HepG2 (cell line): Measurements from ENCODE around the gene GMPPA. TPM values are rescaled to one million over a fixed set of nuclear protein-coding genes. Genes with fewer than 3 reads are reported as not detected.

ENCODE experiments used
- ATAC-seq: fragments of 200-7000 bp; cut with Tn5 transposase; 3 replicates; pipeline ENCODE4 v1.9.1; 2020; ENCODE audit warnings: mild to moderate bottlenecking, moderate library complexity
- BruUV-seq: library from RNA; stranded (reverse); fragments of 400-500 nt; replicated peaks from 2 replicates; lab custom pipeline; 2021; lab: Mats Ljungman, UMichigan
- CTCF ChIA-PET: fragments of 300-600 bp; formaldehyde crosslinking; extraction: SDS; loops from one replicate; lab custom pipeline; 2021; ENCODE audit warnings: low total read pairs, inconsistent platforms, low intra/inter-chr PET ratio; lab: Yijun Ruan, JAX
- POLR2A ChIA-PET: fragments of 350-600 bp; sonication (Branson Sonifier 250); formaldehyde crosslinking; loops from one replicate; lab custom pipeline; 2020; ENCODE audit warnings: antibody characterized with exemption, inconsistent platforms; lab: Yijun Ruan, JAX
- DNase-seq: peaks from one replicate; pipeline ENCODE4 v3.0.0-alpha.2; 2015; ENCODE audit warnings: low spot score
- FAIRE-seq: peaks from 3 replicates; lab custom pipeline; 2011; peaks lifted over from hg19 to GRCh38; lab: Jason Lieb, UNC
- H2AFZ ChIP-seq: one replicate; pipeline ENCODE4 v1.6.1; 2011; ENCODE audit warnings: low read length, inconsistent platforms
- H3K27ac ChIP-seq: fragments of 300-600 bp; 3 replicates; pipeline ENCODE4 v1.8.0; 2011; ENCODE audit warnings: mixed run types, mild to moderate bottlenecking, mixed read lengths, low read length, inconsistent platforms; ENCODE audit not compliant: insufficient read depth; ENCODE audit errors: extremely low read length
- H3K27me3 ChIP-seq, 2 experiments: fragments of 200-600 bp in 1 of 2; 2 replicates in 1 of 2; 3 replicates in 1 of 2; pipeline versions ENCODE4 v1.6.0 to v1.8.0; 2011; ENCODE audit warnings: low read length in 2 of 2, mild to moderate bottlenecking in 2 of 2, moderate library complexity in 2 of 2, inconsistent platforms in 1 of 2; ENCODE audit not compliant: insufficient read depth in 2 of 2, control insufficient read depth in 1 of 2
- H3K36me3 ChIP-seq, 2 experiments: fragments of 200-600 bp in 1 of 2; replicated peaks in 1 of 2; 2 replicates in 1 of 2; 3 replicates in 1 of 2; pipeline versions ENCODE4 v1.5.1 to v1.8.0; 2011; ENCODE audit warnings: low read length in 2 of 2, inconsistent platforms in 1 of 2; ENCODE audit not compliant: insufficient read depth in 2 of 2, control insufficient read depth in 1 of 2
- H3K4me1 ChIP-seq: 2 replicates; pipeline ENCODE4 v1.5.1; 2012; ENCODE audit warnings: low read length, inconsistent platforms; ENCODE audit not compliant: insufficient read depth
- H3K4me2 ChIP-seq: 2 replicates; pipeline ENCODE4 v1.6.0; 2011; ENCODE audit warnings: low read depth, low read length, inconsistent platforms
- H3K4me3 ChIP-seq, 3 experiments: fragments of 200-600 bp in 1 of 3; sonication (generic), shearing (Covaris generic) in 1 of 3; replicated peaks in 1 of 3; 2 replicates each; pipeline ENCODE4 v1.5.1; 2011 to 2016; ENCODE audit warnings: low read length in 3 of 3, inconsistent platforms in 2 of 3, low read depth in 2 of 3, mild to moderate bottlenecking in 2 of 3, control low read depth in 1 of 3, mixed read lengths in 1 of 3; ENCODE audit not compliant: insufficient read depth in 1 of 3
- H3K79me2 ChIP-seq: one replicate; pipeline ENCODE4 v1.6.1; 2011; ENCODE audit warnings: low read length, inconsistent platforms; ENCODE audit not compliant: insufficient read depth
- H3K9ac ChIP-seq: 2 replicates; pipeline ENCODE4 v1.6.0; 2011; ENCODE audit warnings: mild to moderate bottlenecking, low read depth, low read length, inconsistent platforms; ENCODE audit not compliant: insufficient read depth
- H3K9me3 ChIP-seq: 2 replicates; pipeline ENCODE4 v1.5.1; 2012; ENCODE audit warnings: mild to moderate bottlenecking, low read length
- H4K20me1 ChIP-seq: 2 replicates; pipeline ENCODE4 v1.6.0; 2011; ENCODE audit warnings: inconsistent platforms, mild to moderate bottlenecking, low read length, moderate library complexity; ENCODE audit not compliant: insufficient read depth
- AKAP8 ChIP-seq: sonication (generic); formaldehyde crosslinking; IDR thresholded peaks from 2 replicates; pipeline ENCODE4 v1.5.1; 2020; ENCODE audit warnings: mild to moderate bottlenecking, missing genetic modification reagents
- DPF2 ChIP-seq: sonication (generic); formaldehyde crosslinking; IDR thresholded peaks from 2 replicates; pipeline ENCODE4 v1.4.0; 2020; ENCODE audit warnings: mild to moderate bottlenecking, low read depth, missing genetic modification reagents, borderline replicate concordance
- U2AF1 ChIP-seq: fragments of 200-400 bp; formaldehyde crosslinking; optimal IDR thresholded peaks from 2 replicates; pipeline ENCODE3; 2017; ENCODE audit warnings: mild to moderate bottlenecking, low read depth, low read length
- ZFAT ChIP-seq: sonication (generic); formaldehyde crosslinking; conservative IDR thresholded peaks from 2 replicates; pipeline ENCODE4 v1.8.1; 2023; ENCODE audit warnings: missing genetic modification reagents, inconsistent platforms
- ZMYM2 ChIP-seq: sonication (generic); formaldehyde crosslinking; IDR thresholded peaks from 2 replicates; pipeline ENCODE4 v1.8.0; 2022; ENCODE audit warnings: mild to moderate bottlenecking, missing genetic modification reagents
- ZNF251 ChIP-seq: sonication (generic); formaldehyde crosslinking; IDR thresholded peaks from 2 replicates; pipeline ENCODE4 v1.9.0; 2021; ENCODE audit warnings: mild to moderate bottlenecking, missing genetic modification reagents
- ZNF3 ChIP-seq: IDR thresholded peaks from 2 replicates; pipeline ENCODE4 v1.7.0; 2017; ENCODE audit warnings: inconsistent platforms
- ZNF335 ChIP-seq: sonication (generic); formaldehyde crosslinking; IDR thresholded peaks from 2 replicates; pipeline ENCODE4 v1.4.0; 2020; ENCODE audit warnings: missing genetic modification reagents
- ZNF430 ChIP-seq: sonication (generic); formaldehyde crosslinking; IDR thresholded peaks from 2 replicates; pipeline ENCODE4 v1.9.0; 2021; ENCODE audit warnings: mild to moderate bottlenecking, missing genetic modification reagents
- ZNF616 ChIP-seq: sonication (generic); formaldehyde crosslinking; IDR thresholded peaks from 2 replicates; pipeline ENCODE4 v1.5.0; 2020; ENCODE audit warnings: low read depth, mild to moderate bottlenecking, missing genetic modification reagents
- WGBS: methylation state at CpG from one replicate; pipeline ENCODE4 v1.1.6; 2017; ENCODE audit warnings: low lambda C conversion rate; 5-methylcytosine and 5-hydroxymethylcytosine counted together
- in situ Hi-C: cut with HindIII; loops from 2 replicates; pipeline ENCODE4 v1.10.0; 2017; ENCODE audit warnings: low pct_unique_long_range_greater_than_20kb; ENCODE audit not compliant: extremely low pct_ligation_motif_present
- intact Hi-C: fragments of 100-400 bp; cut with micrococcal nuclease; formaldehyde crosslinking; loops from one replicate; pipeline ENCODE4 v1.10.0; 2022; ENCODE audit not compliant: unreplicated experiment
- polyA plus RNA-seq, 8 experiments: library from polyadenylated mRNA; depleted of rRNA in 3 of 8; stranded (reverse) in 7 of 8; unstranded in 1 of 8; fragments of >200 nt; fragmentation: Illumina TruSeq in 4 of 8; extraction: Trizol in 4 of 8; gene quantifications; 2 replicates each; pipeline versions ENCODE4 v1.2.1 to v1.2.3, GENCODE V29; 2011 to 2016; ENCODE audit warnings: low read depth in 4 of 8, missing spikeins in 1 of 8, mixed read lengths in 1 of 8; ENCODE audit not compliant: insufficient read depth in 1 of 8
- total RNA-seq, 5 experiments: library from RNA; depleted of rRNA; stranded (reverse); fragments of >200 nt; fragmentation: Illumina TruSeq; extraction: Trizol; gene quantifications; 2 replicates each; pipeline ENCODE4 v1.2.3, GENCODE V29; 2016; ENCODE audit warnings: low read depth in 1 of 5
- TF ChIP-seq, protein P1 (sequence below), 2 experiments: fragments of 450-650 bp in 1 of 2; sonication (generic) in 1 of 2; formaldehyde crosslinking in 1 of 2; IDR thresholded peaks; 2 replicates each; pipeline versions ENCODE4 v1.6.1 to v1.8.0; 2016 to 2022; ENCODE audit warnings: antibody characterized with exemption in 1 of 2, mild to moderate bottlenecking in 1 of 2, missing genetic modification reagents in 1 of 2
- TF ChIP-seq, protein P2 (sequence below): sonication (generic); formaldehyde crosslinking; conservative IDR thresholded peaks from 2 replicates; pipeline ENCODE4 v1.8.0; 2022; ENCODE audit warnings: mild to moderate bottlenecking, moderate library complexity, missing genetic modification reagents

Gene GMPPA
- total and polyA plus RNA-seq, 2 of the 13 experiments (the other 11 are each of a cell fraction or from before 2014, with no cell fraction given), result 81.1 to 106 TPM

DNA sequence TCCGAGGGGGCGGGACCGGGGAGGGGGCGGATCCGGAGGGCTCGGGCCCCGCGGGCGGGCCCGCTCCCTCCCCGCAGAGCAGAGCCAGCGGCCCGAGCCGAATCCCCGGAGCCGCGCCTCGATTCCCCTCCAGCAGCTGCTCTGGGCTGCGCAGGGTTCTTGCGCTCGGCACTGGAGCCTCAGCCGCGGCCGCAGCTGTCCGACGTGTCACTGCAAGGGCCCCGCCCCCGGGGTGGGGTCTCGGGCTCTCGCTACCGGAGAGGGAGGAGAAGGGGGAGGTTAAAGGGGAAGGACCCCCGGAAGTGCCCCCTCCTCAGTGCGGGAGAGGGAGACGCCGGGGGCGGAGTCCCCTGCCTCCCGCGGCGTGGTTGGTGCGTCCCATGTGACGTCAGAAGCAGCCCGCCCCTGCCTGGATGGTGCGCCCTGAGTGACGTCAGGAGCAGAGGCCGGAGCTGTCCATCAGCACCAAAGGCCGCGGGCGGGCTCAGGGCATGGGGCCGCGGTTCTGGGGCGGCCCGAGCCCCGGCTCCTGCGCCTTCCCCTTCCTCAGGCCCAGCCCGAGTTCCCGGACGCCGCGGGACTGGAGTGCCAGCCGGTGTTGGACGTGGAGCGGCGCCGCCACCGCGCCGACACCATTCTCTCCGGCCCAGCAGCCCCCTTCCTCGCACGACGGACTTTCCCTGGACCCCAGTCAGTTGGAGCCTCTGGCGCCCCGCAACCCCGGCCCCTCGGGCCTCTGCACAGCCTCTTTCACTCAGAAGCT, 45.1 kb downstream of the GMPPA start, which contains the start of the genes CHPF and TMEM198:
CHPF (minus strand) TSS at position 214 of the 763 bp plus-strand sequence. CDS start 271 bp downstream, outside the sequence.
TMEM198 (plus strand) TSS at position 433 of the 763 bp plus-strand sequence. CDS start 700 bp downstream, outside the sequence.
- Histone ChIP-seq H3K27me3 (no peaks in the 10 kb centered on the region; a peak in 1 of 5 replicates), H3K9ac (peak within 1 kb of the TSS; percentile 84), H3K79me2 (peaks cover 32% of the 10 kb centered on the region), H3K4me2 (peak within 1 kb of the TSS; percentile 97), H2AFZ (no peak within 1 kb of the TSS), H3K9me3 (no peaks in the 10 kb centered on the region), H3K36me3 (peaks cover 23 to 32% of the 10 kb centered on the region in 2 experiments), H4K20me1 (peaks cover 35% of the 10 kb centered on the region), H3K4me3 (peak within 1 kb of the TSS; percentile 87 to 90 (median 89)), H3K4me1 (peaks cover 51% of the 10 kb centered on the region), H3K27ac (peak within 1 kb of the TSS; percentile 82)
- DNase-seq (peak; percentile 99), ATAC-seq (peak; percentile 78), FAIRE-seq (peak; percentile 96)
- ChIA-PET POLR2A (interaction anchor here (0.8 to 3.9 kb wide), 16 partner anchors 9 to 157 kb away, joined by 3 to 44 read pairs (median 4); partner anchors contain the start of genes DNPEP, GMPPA, INHA and OBSL1), CTCF (interaction anchor here (0.9 to 5.3 kb wide), 2 partner anchors 98 to 146 kb away, joined by 3 to 127 read pairs; no protein-coding TSS in a partner anchor)
- intact Hi-C loops (loop anchor here (1.0 kb wide), 3 partner anchors 33 to 155 kb away; partner anchors contain the start of gene STK11IP), in situ Hi-C loops (loop anchor here (5.0 kb wide), 1 partner anchor 99 kb away; no protein-coding TSS in a partner anchor)
- WGBS, result 2% methylated on average over 9 of the region's 75 CpGs
- BruUV-seq, result no TSS peak
- no peak for TF ChIP-seq ZNF251 (CRISPR knock-in tag)
- TF ChIP-seq, protein P1, sequence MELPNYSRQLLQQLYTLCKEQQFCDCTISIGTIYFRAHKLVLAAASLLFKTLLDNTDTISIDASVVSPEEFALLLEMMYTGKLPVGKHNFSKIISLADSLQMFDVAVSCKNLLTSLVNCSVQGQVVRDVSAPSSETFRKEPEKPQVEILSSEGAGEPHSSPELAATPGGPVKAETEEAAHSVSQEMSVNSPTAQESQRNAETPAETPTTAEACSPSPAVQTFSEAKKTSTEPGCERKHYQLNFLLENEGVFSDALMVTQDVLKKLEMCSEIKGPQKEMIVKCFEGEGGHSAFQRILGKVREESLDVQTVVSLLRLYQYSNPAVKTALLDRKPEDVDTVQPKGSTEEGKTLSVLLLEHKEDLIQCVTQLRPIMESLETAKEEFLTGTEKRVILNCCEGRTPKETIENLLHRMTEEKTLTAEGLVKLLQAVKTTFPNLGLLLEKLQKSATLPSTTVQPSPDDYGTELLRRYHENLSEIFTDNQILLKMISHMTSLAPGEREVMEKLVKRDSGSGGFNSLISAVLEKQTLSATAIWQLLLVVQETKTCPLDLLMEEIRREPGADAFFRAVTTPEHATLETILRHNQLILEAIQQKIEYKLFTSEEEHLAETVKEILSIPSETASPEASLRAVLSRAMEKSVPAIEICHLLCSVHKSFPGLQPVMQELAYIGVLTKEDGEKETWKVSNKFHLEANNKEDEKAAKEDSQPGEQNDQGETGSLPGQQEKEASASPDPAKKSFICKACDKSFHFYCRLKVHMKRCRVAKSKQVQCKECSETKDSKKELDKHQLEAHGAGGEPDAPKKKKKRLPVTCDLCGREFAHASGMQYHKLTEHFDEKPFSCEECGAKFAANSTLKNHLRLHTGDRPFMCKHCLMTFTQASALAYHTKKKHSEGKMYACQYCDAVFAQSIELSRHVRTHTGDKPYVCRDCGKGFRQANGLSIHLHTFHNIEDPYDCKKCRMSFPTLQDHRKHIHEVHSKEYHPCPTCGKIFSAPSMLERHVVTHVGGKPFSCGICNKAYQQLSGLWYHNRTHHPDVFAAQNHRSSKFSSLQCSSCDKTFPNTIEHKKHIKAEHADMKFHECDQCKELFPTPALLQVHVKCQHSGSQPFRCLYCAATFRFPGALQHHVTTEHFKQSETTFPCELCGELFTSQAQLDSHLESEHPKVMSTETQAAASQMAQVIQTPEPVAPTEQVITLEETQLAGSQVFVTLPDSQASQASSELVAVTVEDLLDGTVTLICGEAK (IDR thresholded peaks at IDR 0.05), result peak; percentile 47; the same call in 1 of the 2 replicates
- TF ChIP-seq, protein P1 (CRISPR knock-in tag; IDR thresholded peaks at IDR 0.05), result no peak; the same call in 1 of the 2 replicates
- no peak for TF ChIP-seq ZNF3 (CRISPR knock-in tag)
- TF ChIP-seq, protein P2, sequence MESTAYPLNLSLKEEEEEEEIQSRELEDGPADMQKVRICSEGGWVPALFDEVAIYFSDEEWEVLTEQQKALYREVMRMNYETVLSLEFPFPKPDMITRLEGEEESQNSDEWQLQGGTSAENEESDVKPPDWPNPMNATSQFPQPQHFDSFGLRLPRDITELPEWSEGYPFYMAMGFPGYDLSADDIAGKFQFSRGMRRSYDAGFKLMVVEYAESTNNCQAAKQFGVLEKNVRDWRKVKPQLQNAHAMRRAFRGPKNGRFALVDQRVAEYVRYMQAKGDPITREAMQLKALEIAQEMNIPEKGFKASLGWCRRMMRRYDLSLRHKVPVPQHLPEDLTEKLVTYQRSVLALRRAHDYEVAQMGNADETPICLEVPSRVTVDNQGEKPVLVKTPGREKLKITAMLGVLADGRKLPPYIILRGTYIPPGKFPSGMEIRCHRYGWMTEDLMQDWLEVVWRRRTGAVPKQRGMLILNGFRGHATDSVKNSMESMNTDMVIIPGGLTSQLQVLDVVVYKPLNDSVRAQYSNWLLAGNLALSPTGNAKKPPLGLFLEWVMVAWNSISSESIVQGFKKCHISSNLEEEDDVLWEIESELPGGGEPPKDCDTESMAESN (CRISPR knock-in tag), result peak; percentile 25; the same call in 1 of the 2 replicates
- TF ChIP-seq AKAP8, result peak; percentile 79
- no peak for TF ChIP-seq ZMYM2 (CRISPR knock-in tag)
- TF ChIP-seq U2AF1, result peak; percentile 54
- TF ChIP-seq ZNF335 (CRISPR knock-in tag), result peak; percentile 63; the same call in 1 of the 2 replicates
- TF ChIP-seq ZNF430, result peak; percentile 56; the same call in 1 of the 2 replicates
- no peak for TF ChIP-seq DPF2 (CRISPR knock-in tag)
- TF ChIP-seq ZFAT, result peak; percentile 59; the same call in 1 of the 2 replicates
- TF ChIP-seq ZNF616 (CRISPR knock-in tag), result no peak
